GM23248 (cell line): ENCODE measurements around the gene NR2F6. TPM values are rescaled to one million over a fixed set of nuclear protein-coding genes. Genes with fewer than 3 reads are reported as not detected.

Experiments
- DNase-seq: peaks from one replicate; pipeline ENCODE4 v3.0.0-alpha.2; 2015
- H2AFZ ChIP-seq: fragments of 200-600 bp; sonication (generic); 2 replicates; pipeline ENCODE4 v1.6.1; 2016; ENCODE audit warnings: antibody characterized with exemption
- H3F3A ChIP-seq: fragments of 200-600 bp; sonication (generic); 2 replicates; pipeline ENCODE4 v1.6.1; 2016; ENCODE audit warnings: mild to moderate bottlenecking, antibody characterized with exemption, mixed run types; ENCODE audit not compliant: insufficient read depth
- H3K27ac ChIP-seq: fragments of 200-600 bp; sonication (generic); 2 replicates; pipeline ENCODE4 v1.5.1; 2016; ENCODE audit warnings: mild to moderate bottlenecking
- H3K27me3 ChIP-seq: fragments of 200-600 bp; sonication (generic); replicated peaks from 2 replicates; pipeline ENCODE4 v1.6.1; 2016; ENCODE audit warnings: mild to moderate bottlenecking; ENCODE audit not compliant: insufficient read depth
- H3K36me3 ChIP-seq: fragments of 200-600 bp; sonication (generic); 2 replicates; pipeline ENCODE4 v1.6.1; 2016; ENCODE audit warnings: low read depth, mild to moderate bottlenecking
- H3K4me1 ChIP-seq: fragments of 200-600 bp; sonication (generic); 2 replicates; pipeline ENCODE4 v1.6.1; 2016; ENCODE audit warnings: mild to moderate bottlenecking; ENCODE audit not compliant: insufficient read depth
- H3K4me2 ChIP-seq: fragments of 200-600 bp; sonication (generic); one replicate; pipeline ENCODE4 v1.6.1; 2016; ENCODE audit warnings: mild to moderate bottlenecking; ENCODE audit not compliant: unreplicated experiment
- H3K4me3 ChIP-seq: fragments of 200-600 bp; sonication (generic); 2 replicates; pipeline ENCODE4 v1.5.1; 2016; ENCODE audit warnings: mild to moderate bottlenecking
- H3K79me2 ChIP-seq: fragments of 200-600 bp; sonication (generic); 2 replicates; pipeline ENCODE4 v1.6.1; 2016; ENCODE audit warnings: mild to moderate bottlenecking; ENCODE audit not compliant: insufficient read depth
- H3K9ac ChIP-seq: fragments of 200-600 bp; sonication (generic); 2 replicates; pipeline ENCODE4 v1.6.1; 2016; ENCODE audit warnings: mild to moderate bottlenecking
- H3K9me2 ChIP-seq: fragments of 200-600 bp; sonication (generic); 2 replicates; pipeline ENCODE4 v1.6.1; 2016; ENCODE audit warnings: mixed run types, mild to moderate bottlenecking, moderate library complexity; ENCODE audit not compliant: insufficient read depth
- H3K9me3 ChIP-seq: fragments of 200-600 bp; sonication (generic); one replicate; pipeline ENCODE4 v1.6.1; 2017; ENCODE audit warnings: low read depth
- H4K20me1 ChIP-seq: fragments of 200-600 bp; sonication (generic); 2 replicates; pipeline ENCODE4 v1.6.0; 2016; ENCODE audit not compliant: insufficient read depth
- EZH2 ChIP-seq: fragments of 200-600 bp; sonication (generic); IDR thresholded peaks from 2 replicates; pipeline ENCODE4 v1.6.1; 2018; ENCODE audit warnings: antibody characterized with exemption, mild to moderate bottlenecking; ENCODE audit not compliant: insufficient read depth, poor library complexity, severe bottlenecking
- EZH2phosphoT487 ChIP-seq: fragments of 200-600 bp; sonication (generic); IDR thresholded peaks from 2 replicates; pipeline ENCODE4 v1.6.1; 2018; ENCODE audit warnings: antibody characterized with exemption, moderate library complexity, mild to moderate bottlenecking, low read depth; ENCODE audit not compliant: insufficient read depth
- WGBS, 2 experiments: methylation state at CpG; one replicate each; pipeline ENCODE4 v1.1.6; 2015 to 2017; ENCODE audit warnings: low lambda C conversion rate in 2 of 2, low coverage in 1 of 2; ENCODE audit errors: missing lambda C conversion rate in 2 of 2; 5-methylcytosine and 5-hydroxymethylcytosine counted together
- in situ Hi-C: fragments of 300-500 bp; cut with MboI; formaldehyde crosslinking; loops from 2 replicates; pipeline ENCODE4 v1.15.0; 2020
- polyA plus RNA-seq: library from polyadenylated mRNA; unstranded; fragments of >200 nt; fragmentation: Nextera tagmentation; extraction: Ambion mirVana; gene quantifications from 2 replicates; pipeline ENCODE4 v1.2.1, GENCODE V29; 2016
- total RNA-seq: library from RNA; depleted of rRNA; stranded (reverse); fragments of >200 nt; shearing (Covaris generic); gene quantifications from 2 replicates; pipeline ENCODE4 v1.2.3, GENCODE V29; 2014

The NR2F6 gene
- total and polyA plus RNA-seq, 2 experiments from 2014 or later: 11.7 to 82.5 TPM

- in situ Hi-C loops: no loop called here
- H3K4me2 ChIP-seq: no peak overlapping the region
These were observed 32.4 kb downstream of the NR2F6 start for GRCh38 chr19:17213334-17213733.

GRCh38 chr19:17211547-17212446, 33.9 kb downstream of the NR2F6 start:
- Histone ChIP-seq H3K27ac (no peak overlapping the region), H4K20me1 (no peaks in the 10 kb centered on the region), H3K4me1 (peaks cover 4% of the 10 kb centered on the region; the same call in 1 of the 2 replicates), H3K9me3 (no peaks in the 10 kb centered on the region), H2AFZ (no peak overlapping the region), H3K9ac (no peak overlapping the region), H3F3A (peaks cover 7% of the 10 kb centered on the region; the same call in 1 of the 2 replicates), H3K4me2 (no peak overlapping the region), H3K9me2 (no peaks in the 10 kb centered on the region), H3K4me3 (no peak overlapping the region), H3K36me3 (peaks cover 20% of the 10 kb centered on the region; the same call in 1 of the 2 replicates), H3K27me3 (no peaks in the 10 kb centered on the region), H3K79me2 (0 out of 2 replicates have a peak, but pooled peaks cover 5% of the 10 kb centered on the region)
- 92 to 93% methylated on average over 27 to 58 of the region's 58 CpGs for WGBS, 2 experiments
- in situ Hi-C loops: no loop called here
- no peak for DNase-seq
- TF ChIP-seq EZH2phosphoT487 (no peak), EZH2 (no peak)

More at GRCh38 chr19:17213334-17213733, 32.4 kb downstream of the NR2F6 start:
- TF ChIP-seq EZH2 (no peak), EZH2phosphoT487 (no peak)
- peaks cover 22% of the 10 kb centered on the region; the same call in 1 of the 2 replicates for H3K36me3 ChIP-seq
- 0 out of 2 replicates have a peak, but pooled peaks cover 5% of the 10 kb centered on the region for H3K79me2 ChIP-seq
- no peaks in the 10 kb centered on the region for H3K9me3 ChIP-seq
- DNase-seq: no peak
- H3K27ac ChIP-seq: no peak overlapping the region
- H3K9me2 ChIP-seq: no peaks in the 10 kb centered on the region
- WGBS, 2 experiments: 84 to 91% methylated on average over 5 of the region's 5 CpGs
- no peak overlapping the region for H3K4me3 ChIP-seq
- peaks cover 4% of the 10 kb centered on the region; the same call in 1 of the 2 replicates for H3K4me1 ChIP-seq
- H4K20me1 ChIP-seq: no peaks in the 10 kb centered on the region
- H3K9ac ChIP-seq: no peak overlapping the region
- no peak overlapping the region for H2AFZ ChIP-seq
- peaks cover 4% of the 10 kb centered on the region; the same call in 1 of the 2 replicates for H3F3A ChIP-seq
- H3K27me3 ChIP-seq: no peaks in the 10 kb centered on the region

GRCh38 chr19:17210296-17210695, 35.4 kb downstream of the NR2F6 start:
- no peaks in the 10 kb centered on the region for H3K9me3 ChIP-seq
- H3K4me3 ChIP-seq: no peak overlapping the region
- H3K4me2 ChIP-seq: no peak overlapping the region
- no peaks in the 10 kb centered on the region for H3K27me3 ChIP-seq
- no peak for TF ChIP-seq EZH2phosphoT487
- TF ChIP-seq EZH2: no peak
- no peaks in the 10 kb centered on the region for H4K20me1 ChIP-seq
- no peaks in the 10 kb centered on the region for H3K79me2 ChIP-seq
- peak; percentile 47 for DNase-seq
- no peak overlapping the region for H3K27ac ChIP-seq
- no peak overlapping the region for H2AFZ ChIP-seq
- peaks cover 4% of the 10 kb centered on the region; the same call in 1 of the 2 replicates for H3K4me1 ChIP-seq
- peaks cover 20% of the 10 kb centered on the region; the same call in 1 of the 2 replicates for H3K36me3 ChIP-seq
- no peak overlapping the region for H3K9ac ChIP-seq
- WGBS, 2 experiments: 86 to 93% methylated on average over 12 to 14 of the region's 14 CpGs
- H3F3A ChIP-seq: peaks cover 7% of the 10 kb centered on the region; the same call in 1 of the 2 replicates
- no peaks in the 10 kb centered on the region for H3K9me2 ChIP-seq
- in situ Hi-C loops: no loop called here

GRCh38 chr19:17209126-17210036, 36.3 kb downstream of the NR2F6 start:
- H3K9me2 ChIP-seq: no peaks in the 10 kb centered on the region
- no peaks in the 10 kb centered on the region for H3K27me3 ChIP-seq
- peaks cover 5% of the 10 kb centered on the region for H3F3A ChIP-seq
- DNase-seq: peak; percentile 48
- TF ChIP-seq EZH2 (no peak), EZH2phosphoT487 (no peak)
- no peak overlapping the region for H3K27ac ChIP-seq
- H3K79me2 ChIP-seq: no peaks in the 10 kb centered on the region
- H2AFZ ChIP-seq: no peak overlapping the region
- H3K9me3 ChIP-seq: no peaks in the 10 kb centered on the region
- H3K36me3 ChIP-seq: peaks cover 20% of the 10 kb centered on the region; the same call in 1 of the 2 replicates
- no peak overlapping the region for H3K4me2 ChIP-seq
- H3K9ac ChIP-seq: no peak overlapping the region
- no peak overlapping the region for H3K4me3 ChIP-seq
- WGBS, 2 experiments: 78 to 80% methylated on average over 20 to 27 of the region's 28 CpGs
- no peaks in the 10 kb centered on the region for H4K20me1 ChIP-seq
- in situ Hi-C loops: no loop called here
- peaks cover under 1% of the 10 kb centered on the region; the same call in 1 of the 2 replicates for H3K4me1 ChIP-seq
